Lower leg skin (tissue), 3 donors: ENCODE results near the gene HSP90B1.

Source experiments
- POLR2A ChIP-seq, 2 donors: fragments of 450-650 bp; IDR thresholded peaks; one replicate each; pipeline ENCODE4 v1.6.1; 2016 to 2017; ENCODE audit warnings: antibody characterized with exemption in 2 of 2, mild to moderate bottlenecking in 1 of 2, moderate library complexity in 1 of 2
- TF ChIP-seq, protein P1 (sequence below), 3 donors: fragments of 450-650 bp; IDR thresholded peaks; one replicate each; pipeline ENCODE4 v1.5.1; 2016; ENCODE audit warnings: antibody characterized with exemption in 3 of 3, mild to moderate bottlenecking in 3 of 3, moderate library complexity in 2 of 3

DNA sequence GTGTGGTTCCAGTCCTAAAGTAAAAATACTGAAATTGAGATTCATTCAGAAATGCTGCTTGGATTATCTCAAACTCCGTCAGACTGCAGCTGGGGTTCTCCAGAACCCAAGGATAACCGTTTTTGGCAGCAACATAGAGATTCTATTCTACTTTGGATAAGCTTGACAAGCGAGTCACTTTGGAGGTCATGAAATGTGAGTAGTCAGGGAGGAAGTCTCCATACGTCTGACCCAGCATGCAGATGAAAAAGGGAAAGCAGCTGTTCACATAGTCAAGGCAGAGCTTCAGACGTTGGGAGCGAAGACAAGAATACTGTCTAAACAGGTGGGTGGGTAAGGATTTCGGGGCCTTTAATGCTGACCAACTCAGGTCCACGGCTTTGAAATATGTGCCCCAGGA lies 14.9 kb upstream of the HSP90B1 start:
- TF ChIP-seq, protein P1, sequence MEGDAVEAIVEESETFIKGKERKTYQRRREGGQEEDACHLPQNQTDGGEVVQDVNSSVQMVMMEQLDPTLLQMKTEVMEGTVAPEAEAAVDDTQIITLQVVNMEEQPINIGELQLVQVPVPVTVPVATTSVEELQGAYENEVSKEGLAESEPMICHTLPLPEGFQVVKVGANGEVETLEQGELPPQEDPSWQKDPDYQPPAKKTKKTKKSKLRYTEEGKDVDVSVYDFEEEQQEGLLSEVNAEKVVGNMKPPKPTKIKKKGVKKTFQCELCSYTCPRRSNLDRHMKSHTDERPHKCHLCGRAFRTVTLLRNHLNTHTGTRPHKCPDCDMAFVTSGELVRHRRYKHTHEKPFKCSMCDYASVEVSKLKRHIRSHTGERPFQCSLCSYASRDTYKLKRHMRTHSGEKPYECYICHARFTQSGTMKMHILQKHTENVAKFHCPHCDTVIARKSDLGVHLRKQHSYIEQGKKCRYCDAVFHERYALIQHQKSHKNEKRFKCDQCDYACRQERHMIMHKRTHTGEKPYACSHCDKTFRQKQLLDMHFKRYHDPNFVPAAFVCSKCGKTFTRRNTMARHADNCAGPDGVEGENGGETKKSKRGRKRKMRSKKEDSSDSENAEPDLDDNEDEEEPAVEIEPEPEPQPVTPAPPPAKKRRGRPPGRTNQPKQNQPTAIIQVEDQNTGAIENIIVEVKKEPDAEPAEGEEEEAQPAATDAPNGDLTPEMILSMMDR (IDR thresholded peaks at IDR 0.05), result no peak
- no peak for TF ChIP-seq POLR2A (IDR thresholded peaks at IDR 0.05)
